Neural crest cell (in vitro differentiated cells): ENCODE results near the gene ELAVL4. TPM values are rescaled to one million over a fixed set of nuclear protein-coding genes. Genes with fewer than 3 reads are reported as not detected.

Experiments
- DNase-seq: peaks from one replicate; pipeline ENCODE4 v3.0.0; 2021; ENCODE audit warnings: low read depth, mixed read lengths, low spot score
- H3K27ac Mint-ChIP-seq: one replicate; pipeline ENCODE4 v1.8.0; 2021; ENCODE audit warnings: mild to moderate bottlenecking, mixed read lengths; ENCODE audit not compliant: unreplicated experiment
- H3K27me3 Mint-ChIP-seq: 2 replicates; pipeline ENCODE4 v1.8.0; 2021; ENCODE audit warnings: low read depth, mild to moderate bottlenecking, mixed read lengths
- H3K36me3 Mint-ChIP-seq: 2 replicates; pipeline ENCODE4 v1.8.0; 2021; ENCODE audit warnings: low read depth, mild to moderate bottlenecking, mixed read lengths
- H3K4me1 Mint-ChIP-seq: 2 replicates; pipeline ENCODE4 v1.8.0; 2021; ENCODE audit warnings: mixed read lengths
- H3K4me3 Mint-ChIP-seq: one replicate; pipeline ENCODE4 v1.8.0; 2021; ENCODE audit warnings: mild to moderate bottlenecking, mixed read lengths
- H3K9me3 Mint-ChIP-seq: 2 replicates; pipeline ENCODE4 v1.8.0; 2021; ENCODE audit warnings: mixed read lengths
- CTCF ChIP-seq: fragments of 200-600 bp; sonication (generic); conservative IDR thresholded peaks from 2 replicates; pipeline ENCODE4 v1.5.0; 2021; ENCODE audit warnings: antibody characterized with exemption, mild to moderate bottlenecking
- total RNA-seq: library from RNA; stranded (reverse); gene quantifications from 2 replicates; pipeline ENCODE4 v1.2.1, GENCODE V29; 2021

ELAVL4 gene
- total RNA-seq, 1 donor from 2014 or later: 0.77 TPM

DNA sequence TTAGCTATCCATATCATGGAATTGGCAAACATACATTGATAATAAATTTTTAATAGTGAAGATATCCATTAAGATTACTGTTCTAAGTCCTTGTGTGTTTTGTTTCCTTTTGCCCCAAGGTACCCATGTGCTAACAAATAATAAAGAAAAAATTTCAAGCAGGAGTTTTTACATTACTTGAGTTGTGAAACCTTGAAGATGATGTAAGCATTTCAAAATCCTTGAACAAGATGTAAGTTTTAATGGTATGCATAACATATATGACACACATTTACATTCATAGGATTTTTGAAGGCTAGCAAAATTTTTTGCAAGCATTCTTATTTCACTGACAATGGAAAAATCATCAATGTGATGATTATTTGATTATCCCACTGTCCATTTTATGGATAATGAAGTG lies 10.9 kb upstream of the ELAVL4 start:
- H3K36me3 Mint-ChIP-seq: peaks cover 2% of the 10 kb centered on the region
- H3K9me3 Mint-ChIP-seq: peaks cover 15% of the 10 kb centered on the region
- no peaks in the 10 kb centered on the region for H3K4me1 Mint-ChIP-seq
- DNase-seq: no peak
- no peak for TF ChIP-seq CTCF
- H3K27ac Mint-ChIP-seq: no peak overlapping the region
- H3K4me3 Mint-ChIP-seq: no peak overlapping the region
- H3K27me3 Mint-ChIP-seq: no peaks in the 10 kb centered on the region

DNA sequence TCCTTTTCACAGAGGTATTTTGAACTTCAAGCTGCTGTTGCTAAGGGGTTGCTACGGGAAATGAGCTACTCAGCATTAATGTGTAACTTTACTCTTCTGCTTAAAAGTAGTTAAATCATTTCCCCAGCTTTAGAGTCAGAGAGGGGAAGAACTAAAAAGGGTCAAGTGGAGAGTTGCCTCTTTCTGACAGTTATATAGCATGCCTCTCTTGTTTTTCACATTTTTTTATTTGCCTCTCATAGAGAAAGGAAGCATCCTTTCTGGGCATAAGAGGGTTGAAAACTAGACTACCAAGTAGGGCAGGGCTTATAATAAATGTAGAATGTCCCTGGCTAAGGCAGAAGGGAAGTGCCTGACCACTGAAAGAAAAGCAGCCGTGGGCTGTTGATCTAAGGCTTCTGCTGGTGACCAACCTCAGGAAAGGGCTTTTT lies 10.1 kb upstream of the ELAVL4 start:
- Mint-ChIP-seq H3K9me3 (peaks cover 14% of the 10 kb centered on the region), H3K4me1 (no peaks in the 10 kb centered on the region), H3K27me3 (no peaks in the 10 kb centered on the region), H3K27ac (no peak overlapping the region), H3K4me3 (no peak overlapping the region), H3K36me3 (peaks cover 2% of the 10 kb centered on the region)
- TF ChIP-seq CTCF: no peak
- no peak for DNase-seq

DNA sequence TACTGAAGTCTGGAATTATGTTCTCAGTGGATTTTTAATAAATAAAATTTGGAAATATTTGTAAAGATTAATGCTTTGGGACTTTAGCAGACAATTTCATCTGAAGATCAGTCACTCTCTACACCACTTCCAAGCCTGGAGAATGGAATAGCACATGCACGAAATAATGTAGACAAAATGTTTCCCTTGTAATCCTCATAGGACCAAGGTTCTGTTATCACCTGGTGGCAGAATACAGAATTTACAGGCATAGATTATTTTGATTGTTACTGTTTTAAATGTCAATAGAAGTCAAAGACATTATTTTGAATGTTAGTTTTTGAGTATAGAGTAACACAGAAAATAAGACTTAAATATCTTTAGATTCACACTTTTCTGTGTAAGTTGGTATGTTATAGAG lies 9.1 kb upstream of the ELAVL4 start:
- H3K9me3 Mint-ChIP-seq: peaks cover 14% of the 10 kb centered on the region
- no peak overlapping the region for H3K27ac Mint-ChIP-seq
- TF ChIP-seq CTCF: peak; percentile 13
- no peaks in the 10 kb centered on the region for H3K27me3 Mint-ChIP-seq
- H3K36me3 Mint-ChIP-seq: peaks cover 2% of the 10 kb centered on the region
- DNase-seq: no peak
- no peak overlapping the region for H3K4me3 Mint-ChIP-seq
- no peaks in the 10 kb centered on the region for H3K4me1 Mint-ChIP-seq

DNA sequence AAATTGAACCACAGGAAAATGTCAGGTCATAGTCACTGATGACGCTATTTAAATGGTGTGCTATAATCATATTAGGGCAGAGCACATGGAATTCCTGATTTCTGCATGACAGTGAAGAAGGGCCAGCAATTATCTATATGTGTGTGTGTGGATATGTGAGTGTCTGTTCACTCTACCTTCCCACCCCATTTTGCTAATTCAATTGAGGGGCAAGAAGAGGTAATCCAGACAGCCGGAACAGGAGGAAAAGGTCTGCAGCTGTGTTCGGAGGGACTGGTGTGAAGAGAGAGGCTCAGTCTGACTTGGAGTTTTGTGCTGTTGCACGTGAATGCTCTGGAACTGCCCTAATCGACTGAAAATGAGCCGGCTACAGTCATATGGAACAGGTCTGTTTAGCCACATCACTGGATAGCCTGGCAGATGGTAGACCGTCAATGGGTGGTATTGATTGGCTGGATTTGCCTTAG lies 5.1 kb upstream of the ELAVL4 start:
- Mint-ChIP-seq H3K9me3 (peaks cover 19% of the 10 kb centered on the region), H3K36me3 (no peaks in the 10 kb centered on the region), H3K4me3 (no peak overlapping the region), H3K27me3 (no peaks in the 10 kb centered on the region), H3K4me1 (no peaks in the 10 kb centered on the region), H3K27ac (no peak overlapping the region)
- TF ChIP-seq CTCF: no peak
- DNase-seq: no peak

GRCh38 chr1:50105433-50105832 lies 3.3 kb upstream of the ELAVL4 start:
- peak; percentile 42 for TF ChIP-seq CTCF
- no peak overlapping the region for H3K27ac Mint-ChIP-seq
- no peak for DNase-seq
- no peaks in the 10 kb centered on the region for H3K4me1 Mint-ChIP-seq
- no peaks in the 10 kb centered on the region for H3K36me3 Mint-ChIP-seq
- H3K9me3 Mint-ChIP-seq: peaks cover 17% of the 10 kb centered on the region
- no peak overlapping the region for H3K4me3 Mint-ChIP-seq
- H3K27me3 Mint-ChIP-seq: no peaks in the 10 kb centered on the region
